ENCODE results near the gene ANKRD34A.
A peak's percentile ranks its signal among the peaks of the same experiment; 100 is the strongest.
"Not testable (repeated sequence)": the region's sequence is repeated elsewhere in the genome, so short reads cannot be mapped to it uniquely, and the experiment has no call there.

Gene ANKRD34A

DNA sequence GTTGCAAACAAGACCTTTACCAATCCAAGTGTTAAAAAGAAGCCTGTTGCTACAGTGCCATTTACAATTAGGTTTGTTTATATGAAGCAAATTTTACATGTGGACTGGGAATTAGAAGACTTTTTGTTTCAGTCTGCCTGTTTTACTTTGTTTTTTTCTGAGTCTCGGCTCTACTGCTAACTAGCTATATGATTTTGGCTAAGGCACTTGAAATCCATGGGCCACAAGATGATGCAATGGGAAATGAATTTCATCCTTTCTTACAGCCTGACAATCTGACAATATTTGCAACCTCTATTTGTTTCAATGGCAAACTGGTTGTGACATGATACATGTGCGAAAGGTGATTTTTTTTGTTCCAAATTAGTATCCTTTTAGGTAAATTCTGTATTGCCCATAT lies 42.1 kb downstream of the ANKRD34A start:
- in situ Hi-C loops (cut with HindIII; ENCODE audit: low pct_ligation_motif_present, low pct_unique_long_range_greater_than_20kb, low sequenced_read_pairs), result no loop called here
- no peak for DNase-seq

DNA sequence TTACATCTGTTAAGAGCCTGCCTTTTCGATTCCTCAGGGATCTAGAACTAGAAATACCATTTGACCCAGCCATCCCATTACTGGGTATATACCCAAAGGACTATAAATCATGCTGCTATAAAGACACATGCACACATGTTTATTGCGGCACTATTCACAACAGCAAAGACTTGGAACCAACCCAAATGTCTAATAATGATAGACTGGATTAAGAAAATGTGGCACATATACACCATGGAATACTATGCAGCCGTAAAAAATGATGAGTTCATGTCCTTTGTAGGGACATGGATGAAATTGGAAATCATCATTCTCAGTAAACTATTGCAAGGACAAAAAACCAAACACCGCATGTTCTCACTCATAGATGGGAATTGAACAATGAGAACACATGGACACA lies 44.1 kb downstream of the ANKRD34A start:
- DNase-seq; in situ Hi-C loops (cut with HindIII; ENCODE audit: low pct_ligation_motif_present, low pct_unique_long_range_greater_than_20kb, low sequenced_read_pairs): not testable (repeated sequence)

DNA sequence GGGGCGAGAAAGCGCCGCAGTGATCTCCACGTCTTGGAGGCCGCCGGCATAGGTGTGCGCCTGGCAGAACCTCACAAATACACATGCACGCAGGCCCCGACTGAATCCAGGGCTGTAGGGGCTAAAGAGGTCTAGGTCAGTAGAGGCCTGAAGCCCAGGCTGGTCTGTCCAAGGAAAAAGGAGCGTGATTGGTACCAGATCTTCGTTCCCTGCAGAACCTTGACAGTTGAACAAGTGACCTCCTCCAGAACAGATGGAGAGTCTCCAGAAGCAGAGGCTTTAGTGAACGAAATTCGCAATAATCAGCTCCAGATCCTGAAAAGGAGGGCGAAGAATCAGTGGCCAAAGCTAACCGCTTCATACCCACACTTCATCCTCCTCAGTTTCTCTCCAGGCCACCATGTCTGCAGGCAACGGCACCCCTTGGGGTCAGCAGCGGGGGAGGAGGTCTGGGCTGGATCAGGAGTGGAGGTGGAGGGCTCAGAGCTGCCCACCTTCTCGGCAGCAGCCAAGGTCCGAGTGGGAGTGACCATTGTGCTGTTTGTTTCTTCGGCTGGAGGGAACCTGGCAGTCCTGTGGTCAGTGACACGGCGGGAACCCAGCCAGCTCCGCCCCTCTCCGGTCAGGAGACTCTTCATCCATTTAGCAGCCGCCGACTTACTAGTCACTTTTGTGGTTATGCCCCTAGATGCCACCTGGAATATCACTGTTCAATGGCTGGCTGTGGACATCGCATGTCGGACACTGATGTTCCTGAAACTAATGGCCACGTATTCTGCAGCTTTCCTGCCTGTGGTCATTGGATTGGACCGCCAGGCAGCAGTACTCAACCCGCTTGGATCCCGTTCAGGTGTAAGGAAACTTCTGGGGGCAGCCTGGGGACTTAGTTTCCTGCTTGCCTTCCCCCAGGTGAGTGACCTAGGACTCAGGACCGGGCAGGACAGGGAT lies 45.1 kb downstream of the ANKRD34A start:
- in situ Hi-C loops (cut with HindIII; ENCODE audit: low pct_ligation_motif_present, low pct_unique_long_range_greater_than_20kb, low sequenced_read_pairs), result no loop called here
- peak; percentile 70 for DNase-seq

DNA sequence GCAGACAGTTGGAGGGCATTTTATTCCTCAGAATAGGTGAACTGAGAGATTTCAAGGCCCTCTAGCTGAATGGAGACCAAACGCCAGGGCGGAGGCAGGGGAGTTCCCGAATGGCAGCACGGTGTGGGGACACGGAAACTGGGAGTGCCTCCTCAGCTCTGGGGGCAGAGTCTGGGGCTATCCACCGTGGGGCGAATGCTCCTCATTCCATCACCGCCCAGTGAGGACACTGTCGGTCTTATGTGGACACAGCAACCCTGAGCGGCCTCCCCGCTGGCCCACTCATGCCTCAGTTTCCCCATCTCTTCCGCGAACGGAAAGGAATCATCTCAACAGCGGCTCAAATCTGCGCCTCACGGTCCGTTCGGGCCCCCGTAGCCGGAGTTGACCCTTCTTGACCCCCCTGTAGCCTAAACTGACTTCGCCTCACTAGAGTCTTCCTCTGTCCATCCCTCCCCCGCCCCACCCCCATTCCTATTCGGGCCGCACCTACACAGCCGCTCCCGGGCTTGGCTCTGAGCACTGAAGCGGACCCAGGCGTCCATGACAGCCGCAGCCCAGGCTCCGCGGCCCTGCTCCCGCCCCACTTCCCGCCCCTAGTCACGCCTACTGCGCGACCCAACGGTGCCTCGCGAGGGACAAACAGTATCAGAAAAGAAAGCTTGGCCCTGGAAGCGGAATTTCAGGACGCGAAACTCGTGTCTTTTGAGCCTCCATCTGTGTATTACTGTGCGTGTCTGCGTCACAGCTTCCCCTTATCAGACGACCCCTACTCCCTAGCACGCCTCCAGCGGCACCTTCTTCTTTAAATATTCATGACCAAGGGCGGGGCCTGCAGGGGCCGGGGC lies 46.0 kb downstream of the ANKRD34A start, which contains the start of gene PEX11B:
TSS of gene PEX11B (minus strand) at position 574 of the 848 bp plus-strand sequence. CDS start at position 545, 29 bp downstream.
- in situ Hi-C loops (cut with HindIII; ENCODE audit: low pct_ligation_motif_present, low pct_unique_long_range_greater_than_20kb, low sequenced_read_pairs), result no loop called here
- DNase-seq, result peak; percentile 88

DNA sequence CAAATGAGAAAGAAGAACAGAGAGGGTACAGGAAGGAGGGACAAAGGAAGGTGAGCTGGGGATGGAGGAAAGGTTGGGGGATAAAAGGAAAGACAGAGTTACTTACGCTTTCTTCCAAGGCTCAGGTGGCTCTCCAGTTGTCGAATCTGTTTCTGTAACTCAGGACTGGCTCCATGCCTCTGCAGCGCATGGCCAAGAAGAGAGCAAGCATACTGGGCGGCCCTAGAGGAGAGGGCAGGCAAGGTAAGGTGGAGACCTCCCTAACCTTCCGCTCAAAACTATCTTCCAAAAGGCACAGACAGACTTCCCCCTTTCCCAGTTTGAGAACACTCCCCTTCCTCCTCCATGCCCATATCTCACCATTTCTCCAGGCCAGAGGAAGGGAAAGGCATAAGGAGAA lies 46.8 kb downstream of the ANKRD34A start:
- in situ Hi-C loops (cut with HindIII; ENCODE audit: low pct_ligation_motif_present, low pct_unique_long_range_greater_than_20kb, low sequenced_read_pairs), result no loop called here
- no peak for DNase-seq

DNA sequence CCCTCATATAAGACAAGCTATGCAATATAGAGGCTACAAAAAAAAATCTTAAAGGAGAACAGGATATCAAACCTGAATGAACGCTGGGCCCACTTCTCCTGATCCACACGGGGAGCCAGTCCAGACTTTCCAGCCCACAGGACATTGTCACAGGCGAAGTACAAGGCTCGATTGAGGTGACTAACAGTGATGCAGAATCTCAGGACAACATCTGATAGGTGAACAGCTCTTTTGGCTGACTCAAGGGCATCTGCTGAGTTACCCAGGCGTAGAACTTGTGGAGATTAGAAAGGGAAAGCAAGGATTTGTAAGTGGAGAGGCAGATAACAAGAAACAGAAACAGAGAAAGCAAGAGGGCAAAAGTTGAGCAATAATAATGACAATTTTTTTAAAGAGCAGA lies 47.6 kb downstream of the ANKRD34A start:
- in situ Hi-C loops (cut with HindIII; ENCODE audit: low pct_ligation_motif_present, low pct_unique_long_range_greater_than_20kb, low sequenced_read_pairs), result no loop called here
- peak; percentile 25 for DNase-seq

DNA sequence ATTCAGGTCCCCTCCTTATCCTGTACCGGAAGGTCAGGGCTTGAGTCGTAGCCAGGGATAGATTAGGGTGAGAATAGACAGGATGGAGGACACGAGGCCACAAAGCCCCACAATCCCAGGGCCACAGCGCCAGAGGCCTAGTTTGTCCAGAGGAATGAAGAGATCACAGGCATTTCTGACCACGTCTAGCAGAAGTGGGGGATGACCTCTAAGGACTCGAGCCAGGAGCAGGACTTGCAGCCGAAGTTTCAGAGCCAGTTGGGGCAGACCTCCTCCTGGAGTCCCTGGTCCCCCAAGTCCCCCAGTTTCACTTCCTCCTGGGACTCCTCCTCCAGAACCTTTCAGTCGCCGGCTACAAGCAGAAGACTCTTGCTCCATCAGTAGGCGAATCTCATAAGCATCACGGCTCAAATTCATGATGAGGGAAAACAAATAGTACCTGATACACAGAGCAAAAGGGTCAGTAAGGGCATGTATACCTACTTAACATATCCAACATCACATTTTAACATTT lies 52.2 kb downstream of the ANKRD34A start:
- no peak for DNase-seq
- in situ Hi-C loops (cut with HindIII; ENCODE audit: low pct_ligation_motif_present, low pct_unique_long_range_greater_than_20kb, low sequenced_read_pairs), result no loop called here

All from ACHN (cell line).